Measurements from ENCODE around the gene TMC8. TPM values are rescaled to one million over a fixed set of nuclear protein-coding genes. Genes with fewer than 3 reads are reported as not detected.
"Not testable (repeated sequence)": the region's sequence is repeated elsewhere in the genome, so short reads cannot be mapped to it uniquely, and the experiment has no call there.

TMC8 gene
- total RNA-seq, 1 donor from 2014 or later, result 55.8 TPM

GRCh38 chr17:78134899-78135385, 4.4 kb downstream of the TMC8 start:
- Mint-ChIP-seq H3K27ac (ENCODE audit: unreplicated experiment) (no peak overlapping the region), H3K9me3 (ENCODE audit: unreplicated experiment) (no peaks in the 10 kb centered on the region), H3K4me3 (ENCODE audit: unreplicated experiment) (no peak overlapping the region), H3K4me1 (ENCODE audit: unreplicated experiment) (peaks cover 27% of the 10 kb centered on the region), H3K36me3 (ENCODE audit: low read depth, unreplicated experiment) (peaks cover 18% of the 10 kb centered on the region), H3K27me3 (ENCODE audit: unreplicated experiment) (peaks cover 10% of the 10 kb centered on the region)
- TF ChIP-seq CTCF (IDR thresholded peaks at IDR 0.05; ENCODE audit: unreplicated experiment), result no peak
- DNase-seq (ENCODE audit: low spot score), result no peak

- Mint-ChIP-seq H3K27me3 (ENCODE audit: unreplicated experiment) (peaks cover 12% of the 10 kb centered on the region), H3K4me1 (ENCODE audit: unreplicated experiment) (peaks cover 22% of the 10 kb centered on the region), H3K36me3 (ENCODE audit: low read depth, unreplicated experiment) (peaks cover 18% of the 10 kb centered on the region), H3K9me3 (ENCODE audit: unreplicated experiment) (no peaks in the 10 kb centered on the region), H3K27ac (ENCODE audit: unreplicated experiment) (no peak overlapping the region), H3K4me3 (ENCODE audit: unreplicated experiment) (peak overlapping the region; percentile 80)
- DNase-seq (ENCODE audit: low spot score), result no peak
- TF ChIP-seq CTCF (IDR thresholded peaks at IDR 0.05; ENCODE audit: unreplicated experiment), result no peak
These were observed 5.4 kb downstream of the TMC8 start for GRCh38 chr17:78135858-78136500.

- TF ChIP-seq CTCF (IDR thresholded peaks at IDR 0.05; ENCODE audit: unreplicated experiment), result peak; percentile 49
- peaks cover 14% of the 10 kb centered on the region for H3K27me3 Mint-ChIP-seq (ENCODE audit: unreplicated experiment)
- peak overlapping the region; percentile 37 for H3K4me3 Mint-ChIP-seq (ENCODE audit: unreplicated experiment)
- no peak overlapping the region for H3K27ac Mint-ChIP-seq (ENCODE audit: unreplicated experiment)
- peaks cover 24% of the 10 kb centered on the region for H3K36me3 Mint-ChIP-seq (ENCODE audit: low read depth, unreplicated experiment)
- peaks cover 26% of the 10 kb centered on the region for H3K4me1 Mint-ChIP-seq (ENCODE audit: unreplicated experiment)
- DNase-seq (ENCODE audit: low spot score), result no peak
- no peaks in the 10 kb centered on the region for H3K9me3 Mint-ChIP-seq (ENCODE audit: unreplicated experiment)
These were observed 7.0 kb downstream of the TMC8 start for GRCh38 chr17:78137392-78138203.

- Mint-ChIP-seq H3K27me3 (ENCODE audit: unreplicated experiment) (peaks cover 14% of the 10 kb centered on the region), H3K27ac (ENCODE audit: unreplicated experiment) (no peak overlapping the region), H3K36me3 (ENCODE audit: low read depth, unreplicated experiment) (peaks cover 25% of the 10 kb centered on the region), H3K4me1 (ENCODE audit: unreplicated experiment) (peaks cover 20% of the 10 kb centered on the region), H3K9me3 (ENCODE audit: unreplicated experiment) (no peaks in the 10 kb centered on the region), H3K4me3 (ENCODE audit: unreplicated experiment) (no peak overlapping the region)
- DNase-seq (ENCODE audit: low spot score), result no peak
- TF ChIP-seq CTCF (IDR thresholded peaks at IDR 0.05; ENCODE audit: unreplicated experiment), result no peak
These were observed 7.9 kb downstream of the TMC8 start for GRCh38 chr17:78138204-78139060.

GRCh38 chr17:78139861-78140168, 9.2 kb downstream of the TMC8 start:
- Mint-ChIP-seq H3K4me1 (ENCODE audit: unreplicated experiment) (peaks cover 14% of the 10 kb centered on the region), H3K36me3 (ENCODE audit: low read depth, unreplicated experiment) (peaks cover 16% of the 10 kb centered on the region)
- not testable (repeated sequence) for H3K4me3 Mint-ChIP-seq (ENCODE audit: unreplicated experiment); H3K9me3 Mint-ChIP-seq (ENCODE audit: unreplicated experiment); H3K27ac Mint-ChIP-seq (ENCODE audit: unreplicated experiment); H3K27me3 Mint-ChIP-seq (ENCODE audit: unreplicated experiment); DNase-seq (ENCODE audit: low spot score)
